PC-3 (cell line): ENCODE results near the gene HRH1.

ENCODE experiments used
- EZH2 ChIP-seq: fragments of 300-600 bp; sonication (generic); IDR thresholded peaks from one replicate; pipeline ENCODE4 v1.6.1; 2017; ENCODE audit warnings: antibody characterized with exemption, mild to moderate bottlenecking, low read length; ENCODE audit not compliant: unreplicated experiment
- TF ChIP-seq, protein P1 (sequence below): fragments of 300-600 bp; sonication (generic); conservative IDR thresholded peaks from 2 replicates; pipeline ENCODE4 v1.5.1; 2017; ENCODE audit warnings: antibody characterized with exemption, low read depth, mild to moderate bottlenecking, low read length

DNA sequence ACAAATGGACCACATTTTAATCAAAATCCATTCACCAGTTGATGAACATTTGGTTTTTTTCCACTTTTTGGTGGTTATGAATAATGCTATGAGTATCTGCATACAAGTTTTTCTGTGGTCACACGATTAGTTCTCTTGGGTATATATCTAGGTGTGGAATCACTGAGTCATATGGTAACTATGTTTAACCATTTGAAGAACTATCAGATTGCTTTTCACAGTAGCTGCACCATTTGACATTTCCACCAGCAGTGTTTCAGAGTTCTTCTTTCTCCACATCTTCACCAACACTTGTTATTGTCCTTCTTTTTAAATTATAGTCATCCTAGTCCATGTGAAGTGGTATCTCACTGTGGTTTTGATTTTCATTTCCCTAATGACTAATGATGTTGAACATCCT lies 84.6 kb downstream of the HRH1 start:
- TF ChIP-seq, protein P1, sequence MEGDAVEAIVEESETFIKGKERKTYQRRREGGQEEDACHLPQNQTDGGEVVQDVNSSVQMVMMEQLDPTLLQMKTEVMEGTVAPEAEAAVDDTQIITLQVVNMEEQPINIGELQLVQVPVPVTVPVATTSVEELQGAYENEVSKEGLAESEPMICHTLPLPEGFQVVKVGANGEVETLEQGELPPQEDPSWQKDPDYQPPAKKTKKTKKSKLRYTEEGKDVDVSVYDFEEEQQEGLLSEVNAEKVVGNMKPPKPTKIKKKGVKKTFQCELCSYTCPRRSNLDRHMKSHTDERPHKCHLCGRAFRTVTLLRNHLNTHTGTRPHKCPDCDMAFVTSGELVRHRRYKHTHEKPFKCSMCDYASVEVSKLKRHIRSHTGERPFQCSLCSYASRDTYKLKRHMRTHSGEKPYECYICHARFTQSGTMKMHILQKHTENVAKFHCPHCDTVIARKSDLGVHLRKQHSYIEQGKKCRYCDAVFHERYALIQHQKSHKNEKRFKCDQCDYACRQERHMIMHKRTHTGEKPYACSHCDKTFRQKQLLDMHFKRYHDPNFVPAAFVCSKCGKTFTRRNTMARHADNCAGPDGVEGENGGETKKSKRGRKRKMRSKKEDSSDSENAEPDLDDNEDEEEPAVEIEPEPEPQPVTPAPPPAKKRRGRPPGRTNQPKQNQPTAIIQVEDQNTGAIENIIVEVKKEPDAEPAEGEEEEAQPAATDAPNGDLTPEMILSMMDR = no peak
- TF ChIP-seq EZH2 = no peak
